Panc1 (cell line): ENCODE data around the gene ZIC2. TPM values are rescaled to one million over a fixed set of nuclear protein-coding genes. Genes with fewer than 3 reads are reported as not detected.

ENCODE experiments used
- ATAC-seq: fragments of 200-7000 bp; cut with Tn5 transposase; 2 replicates; pipeline ENCODE4 v1.9.1; 2020; ENCODE audit warnings: mild to moderate bottlenecking, moderate library complexity
- BruUV-seq: library from RNA; stranded (reverse); fragments of 400-500 nt; replicated peaks from 2 replicates; lab custom pipeline; 2021; lab: Mats Ljungman, UMichigan
- CTCF ChIA-PET: fragments of 300-600 bp; sonication (Branson Sonifier 250); formaldehyde crosslinking; loops from one replicate; lab custom pipeline; 2022; ENCODE audit warnings: antibody characterized with exemption; lab: Charles Lee
- POLR2A ChIA-PET: fragments of 300-600 bp; sonication (Branson Sonifier 250); formaldehyde crosslinking; loops from one replicate; lab custom pipeline; 2022; ENCODE audit warnings: antibody characterized with exemption; lab: Charles Lee
- DNase-seq: peaks from one replicate; pipeline ENCODE4 v3.0.0-alpha.2; 2010; ENCODE audit warnings: low read depth, low spot score
- H3K27ac ChIP-seq: 2 replicates; pipeline ENCODE4 v1.5.1; 2011; ENCODE audit warnings: mild to moderate bottlenecking, low read length, inconsistent platforms
- H3K27me3 ChIP-seq: fragments of 200-500 bp; sonication (Bioruptor generic); 2 replicates; pipeline ENCODE4 v1.6.0; 2014; ENCODE audit warnings: low read length, inconsistent platforms; ENCODE audit not compliant: control insufficient read depth, insufficient read depth
- H3K36me3 ChIP-seq: fragments of 200-500 bp; sonication (Bioruptor generic); 2 replicates; pipeline ENCODE4 v1.5.1; 2014; ENCODE audit warnings: inconsistent platforms, mild to moderate bottlenecking, low read length, moderate library complexity; ENCODE audit not compliant: control insufficient read depth, insufficient read depth
- H3K4me1 ChIP-seq: 2 replicates; pipeline ENCODE4 v1.5.1; 2011; ENCODE audit warnings: inconsistent platforms, mild to moderate bottlenecking, low read length, moderate library complexity; ENCODE audit not compliant: control insufficient read depth, insufficient read depth
- H3K4me3 ChIP-seq, 2 experiments: 2 replicates each; pipeline ENCODE4 v1.5.1; 2011 to 2012; ENCODE audit warnings: low read depth in 2 of 2, low read length in 2 of 2, mild to moderate bottlenecking in 2 of 2, inconsistent platforms in 1 of 2, moderate library complexity in 1 of 2
- H3K9me3 ChIP-seq: fragments of 200-500 bp; sonication (Bioruptor generic); 2 replicates; pipeline ENCODE4 v1.5.1; 2014; ENCODE audit warnings: low read depth, mild to moderate bottlenecking, inconsistent platforms, low read length, moderate library complexity; ENCODE audit not compliant: control insufficient read depth, insufficient read depth
- POLR2AphosphoS5 ChIP-seq: IDR thresholded peaks from 2 replicates; pipeline ENCODE4 v1.6.1; 2012; ENCODE audit warnings: mild to moderate bottlenecking, low read depth, low read length, moderate library complexity
- SIN3A ChIP-seq: IDR thresholded peaks from 2 replicates; pipeline ENCODE4 v1.6.1; 2012; ENCODE audit warnings: low read depth, mild to moderate bottlenecking, low read length, moderate library complexity, borderline replicate concordance; ENCODE audit not compliant: insufficient read depth
- TCF7L2 ChIP-seq: IDR thresholded peaks from 2 replicates; pipeline ENCODE4 v1.6.1; 2011; ENCODE audit warnings: mild to moderate bottlenecking, low read depth, low read length, inconsistent platforms
- in situ Hi-C: cut with HindIII; loops from 2 replicates; pipeline ENCODE4 v1.10.0; 2016; ENCODE audit warnings: low sequenced_read_pairs, low pct_unique_long_range_greater_than_20kb
- intact Hi-C: fragments of 100-400 bp; cut with micrococcal nuclease; formaldehyde crosslinking; loops from one replicate; pipeline ENCODE4 v1.10.0; 2022; ENCODE audit not compliant: unreplicated experiment
- total RNA-seq: library from RNA; stranded (reverse); gene quantifications from one replicate; pipeline ENCODE4 v1.2.1, GENCODE V29; 2021; ENCODE audit not compliant: unreplicated experiment
- TF ChIP-seq, protein P1 (sequence below): fragments of 450-650 bp; IDR thresholded peaks from 2 replicates; pipeline ENCODE4 v1.5.1; 2017; ENCODE audit warnings: mild to moderate bottlenecking
- TF ChIP-seq, protein P2 (sequence below), 2 experiments: IDR thresholded peaks; 2 replicates each; pipeline ENCODE4 v1.6.1; 2011 to 2012; ENCODE audit warnings: low read depth in 2 of 2, control low read depth in 1 of 2, low read length in 1 of 2, mild to moderate bottlenecking in 1 of 2, moderate library complexity in 1 of 2; ENCODE audit not compliant: insufficient read depth in 1 of 2

The ZIC2 gene
- total RNA-seq, 1 experiment from 2014 or later = 54.5 TPM

DNA sequence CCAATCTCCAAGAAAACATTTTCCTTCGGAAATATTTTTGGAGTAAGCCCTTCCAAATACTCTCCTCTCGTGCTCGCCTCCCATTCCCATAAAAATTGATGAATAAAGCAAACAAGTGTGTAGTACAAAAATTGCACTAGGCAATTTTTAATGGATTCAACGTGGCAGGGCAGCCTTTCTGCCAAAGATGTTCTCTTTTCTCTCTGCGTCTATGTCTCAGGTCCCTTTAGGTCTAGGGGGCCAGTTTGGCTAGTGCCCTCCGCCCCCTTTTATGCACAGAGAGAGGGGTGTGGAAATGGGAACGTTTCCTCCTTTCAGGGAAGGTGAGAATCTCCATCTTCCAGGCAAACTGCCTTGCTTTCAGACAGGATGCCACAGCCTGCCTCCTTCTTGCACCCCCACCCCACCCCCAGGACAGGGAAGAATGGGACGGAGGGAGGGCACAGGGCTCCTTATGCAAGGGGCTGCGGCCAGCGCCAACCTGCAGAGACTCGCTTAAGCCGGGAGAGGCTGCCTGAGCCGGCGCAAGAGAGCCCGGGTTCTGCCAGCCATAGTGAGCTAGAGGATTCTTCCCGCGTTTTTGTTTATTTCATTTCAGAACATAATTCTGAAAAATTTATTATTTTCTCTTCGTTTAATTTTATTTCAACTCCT lies 2.7 kb upstream of the ZIC2 start:
- CTCF ChIA-PET = no interaction called here
- POLR2A ChIA-PET = interaction anchor here (0.6 to 0.7 kb wide), 2 partner anchors 70 to 121 kb away, joined by 3 read pairs; no protein-coding TSS in a partner anchor

DNA sequence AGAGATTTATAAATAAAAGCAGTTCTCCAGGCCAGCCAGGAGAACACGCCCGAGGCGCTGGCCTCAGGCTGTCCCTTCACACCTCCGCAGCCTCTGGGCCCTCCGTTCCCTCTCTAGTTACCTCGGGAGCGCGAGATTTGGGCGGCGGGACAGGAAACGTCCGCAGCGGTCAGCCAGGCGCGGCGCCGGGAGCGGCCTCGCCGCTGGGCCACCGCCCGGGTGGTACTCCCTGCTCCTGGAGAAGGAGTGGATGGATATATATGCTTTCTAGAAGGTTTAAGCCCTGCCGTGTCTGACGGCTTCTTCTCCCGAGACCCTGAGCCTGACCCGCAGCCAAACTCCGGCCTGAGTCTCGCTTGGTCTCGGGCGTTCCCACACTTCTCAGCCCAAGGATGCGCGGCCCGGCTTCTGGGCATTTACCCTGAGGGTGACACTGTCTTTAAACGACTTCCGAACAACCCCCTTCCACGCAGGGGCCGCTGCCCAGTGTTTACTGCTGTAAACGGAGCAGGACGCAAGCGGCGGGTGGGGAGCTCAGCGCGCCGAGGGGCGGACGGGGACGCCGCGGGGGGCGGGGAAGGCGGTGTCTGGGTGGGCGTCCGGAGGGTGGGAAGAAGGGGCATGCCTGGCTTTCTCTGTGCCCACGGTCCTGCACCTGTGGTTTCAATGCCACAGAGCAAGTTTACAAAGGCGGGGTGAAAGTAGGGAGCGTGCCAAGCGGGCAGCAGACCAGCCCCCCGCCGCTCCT lies 2.0 kb upstream of the ZIC2 start:
- Histone ChIP-seq H3K9me3 (no peaks in the 10 kb centered on the region), H3K27ac (peak overlapping the region; percentile 79), H3K27me3 (no peaks in the 10 kb centered on the region), H3K36me3 (peaks cover 3% of the 10 kb centered on the region; the same call in 1 of the 2 replicates), H3K4me1 (peaks cover 21% of the 10 kb centered on the region), H3K4me3 (peak overlapping the region; percentile 55 to 66)
- ChIA-PET POLR2A (interaction anchor here (0.6 to 0.7 kb wide), 2 partner anchors 71 to 120 kb away, joined by 3 read pairs; no protein-coding TSS in a partner anchor), CTCF (interaction anchor here (0.6 kb wide), 1 partner anchor 66 kb away, joined by 4 read pairs; no protein-coding TSS in a partner anchor)
- intact Hi-C loops (loop anchor here (5.0 kb wide), 1 partner anchor 258 kb away; no protein-coding TSS in a partner anchor), in situ Hi-C loops (no loop called here)
- DNase-seq (no peak), ATAC-seq (peak; percentile 18; the same call in 1 of the 2 replicates)
- BruUV-seq = no TSS peak
- TF ChIP-seq SIN3A = no peak
- TF ChIP-seq, protein P1, sequence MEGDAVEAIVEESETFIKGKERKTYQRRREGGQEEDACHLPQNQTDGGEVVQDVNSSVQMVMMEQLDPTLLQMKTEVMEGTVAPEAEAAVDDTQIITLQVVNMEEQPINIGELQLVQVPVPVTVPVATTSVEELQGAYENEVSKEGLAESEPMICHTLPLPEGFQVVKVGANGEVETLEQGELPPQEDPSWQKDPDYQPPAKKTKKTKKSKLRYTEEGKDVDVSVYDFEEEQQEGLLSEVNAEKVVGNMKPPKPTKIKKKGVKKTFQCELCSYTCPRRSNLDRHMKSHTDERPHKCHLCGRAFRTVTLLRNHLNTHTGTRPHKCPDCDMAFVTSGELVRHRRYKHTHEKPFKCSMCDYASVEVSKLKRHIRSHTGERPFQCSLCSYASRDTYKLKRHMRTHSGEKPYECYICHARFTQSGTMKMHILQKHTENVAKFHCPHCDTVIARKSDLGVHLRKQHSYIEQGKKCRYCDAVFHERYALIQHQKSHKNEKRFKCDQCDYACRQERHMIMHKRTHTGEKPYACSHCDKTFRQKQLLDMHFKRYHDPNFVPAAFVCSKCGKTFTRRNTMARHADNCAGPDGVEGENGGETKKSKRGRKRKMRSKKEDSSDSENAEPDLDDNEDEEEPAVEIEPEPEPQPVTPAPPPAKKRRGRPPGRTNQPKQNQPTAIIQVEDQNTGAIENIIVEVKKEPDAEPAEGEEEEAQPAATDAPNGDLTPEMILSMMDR = no peak
- TF ChIP-seq, protein P2, sequence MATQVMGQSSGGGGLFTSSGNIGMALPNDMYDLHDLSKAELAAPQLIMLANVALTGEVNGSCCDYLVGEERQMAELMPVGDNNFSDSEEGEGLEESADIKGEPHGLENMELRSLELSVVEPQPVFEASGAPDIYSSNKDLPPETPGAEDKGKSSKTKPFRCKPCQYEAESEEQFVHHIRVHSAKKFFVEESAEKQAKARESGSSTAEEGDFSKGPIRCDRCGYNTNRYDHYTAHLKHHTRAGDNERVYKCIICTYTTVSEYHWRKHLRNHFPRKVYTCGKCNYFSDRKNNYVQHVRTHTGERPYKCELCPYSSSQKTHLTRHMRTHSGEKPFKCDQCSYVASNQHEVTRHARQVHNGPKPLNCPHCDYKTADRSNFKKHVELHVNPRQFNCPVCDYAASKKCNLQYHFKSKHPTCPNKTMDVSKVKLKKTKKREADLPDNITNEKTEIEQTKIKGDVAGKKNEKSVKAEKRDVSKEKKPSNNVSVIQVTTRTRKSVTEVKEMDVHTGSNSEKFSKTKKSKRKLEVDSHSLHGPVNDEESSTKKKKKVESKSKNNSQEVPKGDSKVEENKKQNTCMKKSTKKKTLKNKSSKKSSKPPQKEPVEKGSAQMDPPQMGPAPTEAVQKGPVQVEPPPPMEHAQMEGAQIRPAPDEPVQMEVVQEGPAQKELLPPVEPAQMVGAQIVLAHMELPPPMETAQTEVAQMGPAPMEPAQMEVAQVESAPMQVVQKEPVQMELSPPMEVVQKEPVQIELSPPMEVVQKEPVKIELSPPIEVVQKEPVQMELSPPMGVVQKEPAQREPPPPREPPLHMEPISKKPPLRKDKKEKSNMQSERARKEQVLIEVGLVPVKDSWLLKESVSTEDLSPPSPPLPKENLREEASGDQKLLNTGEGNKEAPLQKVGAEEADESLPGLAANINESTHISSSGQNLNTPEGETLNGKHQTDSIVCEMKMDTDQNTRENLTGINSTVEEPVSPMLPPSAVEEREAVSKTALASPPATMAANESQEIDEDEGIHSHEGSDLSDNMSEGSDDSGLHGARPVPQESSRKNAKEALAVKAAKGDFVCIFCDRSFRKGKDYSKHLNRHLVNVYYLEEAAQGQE (IDR thresholded peaks at IDR 0.05; ENCODE audit: insufficient read depth in 1 of 2, low read depth in 2 of 2, low read length in 1 of 2) = no peak
- no peak; the same call in none of the 2 replicates for TF ChIP-seq POLR2AphosphoS5
- no peak for TF ChIP-seq TCF7L2

More for the DNA sequence above, 2.7 kb upstream of the ZIC2 start:
- Histone ChIP-seq H3K9me3 (no peaks in the 10 kb centered on the region), H3K27me3 (no peaks in the 10 kb centered on the region), H3K4me1 (peaks cover 21% of the 10 kb centered on the region), H3K4me3 (peak overlapping the region; percentile 55 to 66), H3K36me3 (peaks cover 3% of the 10 kb centered on the region; the same call in 1 of the 2 replicates), H3K27ac (peak overlapping the region; percentile 79)
- TSS peak; percentile 82 for BruUV-seq
- ATAC-seq (no peak), DNase-seq (no peak)
- intact Hi-C loops = no loop called here
- in situ Hi-C loops = no loop called here
- TF ChIP-seq SIN3A (no peak), POLR2AphosphoS5 (no peak), TCF7L2 (no peak)
